ENCODE data around the gene MTMR3.

DNA sequence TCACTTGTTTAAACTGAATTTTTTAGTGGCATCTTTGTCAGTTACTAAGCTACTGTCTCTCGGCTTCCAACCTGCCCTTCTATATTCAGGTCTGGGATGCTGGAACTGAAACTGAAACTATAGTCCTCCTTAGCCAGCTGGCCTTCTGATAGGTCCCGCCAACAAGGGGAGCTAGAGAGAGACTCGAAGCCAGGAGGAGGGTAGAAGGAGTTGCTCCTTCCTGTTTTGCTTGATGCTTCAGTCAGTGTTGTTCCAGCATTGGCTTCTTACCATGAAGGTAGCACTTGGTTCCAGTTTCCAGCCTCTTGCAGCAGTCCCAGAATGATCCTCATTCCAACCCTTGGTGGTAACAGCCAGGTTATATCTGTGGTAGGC is 164.4 kb downstream of the MTMR3 start:
- TF ChIP-seq, protein P1, sequence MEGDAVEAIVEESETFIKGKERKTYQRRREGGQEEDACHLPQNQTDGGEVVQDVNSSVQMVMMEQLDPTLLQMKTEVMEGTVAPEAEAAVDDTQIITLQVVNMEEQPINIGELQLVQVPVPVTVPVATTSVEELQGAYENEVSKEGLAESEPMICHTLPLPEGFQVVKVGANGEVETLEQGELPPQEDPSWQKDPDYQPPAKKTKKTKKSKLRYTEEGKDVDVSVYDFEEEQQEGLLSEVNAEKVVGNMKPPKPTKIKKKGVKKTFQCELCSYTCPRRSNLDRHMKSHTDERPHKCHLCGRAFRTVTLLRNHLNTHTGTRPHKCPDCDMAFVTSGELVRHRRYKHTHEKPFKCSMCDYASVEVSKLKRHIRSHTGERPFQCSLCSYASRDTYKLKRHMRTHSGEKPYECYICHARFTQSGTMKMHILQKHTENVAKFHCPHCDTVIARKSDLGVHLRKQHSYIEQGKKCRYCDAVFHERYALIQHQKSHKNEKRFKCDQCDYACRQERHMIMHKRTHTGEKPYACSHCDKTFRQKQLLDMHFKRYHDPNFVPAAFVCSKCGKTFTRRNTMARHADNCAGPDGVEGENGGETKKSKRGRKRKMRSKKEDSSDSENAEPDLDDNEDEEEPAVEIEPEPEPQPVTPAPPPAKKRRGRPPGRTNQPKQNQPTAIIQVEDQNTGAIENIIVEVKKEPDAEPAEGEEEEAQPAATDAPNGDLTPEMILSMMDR (IDR thresholded peaks at IDR 0.05), result no peak
- TF ChIP-seq ZFX (IDR thresholded peaks at IDR 0.05; ENCODE audit: borderline replicate concordance), result no peak

All from 22Rv1 (cell line).